Right lobe of liver (tissue), 4 donors: ENCODE data around the gene TMPRSS15.

ENCODE experiments used
- CTCF ChIP-seq, 4 donors: fragments of 200-600 bp in 3 of 4; fragments of 450-650 bp in 1 of 4; IDR thresholded peaks; one replicate each; pipeline versions ENCODE4 v1.5.1 to v1.8.0; 2016 to 2022; ENCODE audit warnings: antibody characterized with exemption in 4 of 4, mild to moderate bottlenecking in 2 of 4
- POLR2A ChIP-seq: fragments of 450-650 bp; IDR thresholded peaks from one replicate; pipeline ENCODE4 v1.6.1; 2017; ENCODE audit warnings: antibody characterized with exemption, mild to moderate bottlenecking
- donor health status: DM: no; HTN: no; CAD: no.
- donor health status: DM: no; HTN: no; CAD: no.
- donor health status: DM: no; HTN: yes; CAD: no.

- TF ChIP-seq CTCF (IDR thresholded peaks at IDR 0.05) (no peak), POLR2A (no peak)
These were observed 153.9 kb downstream of the TMPRSS15 start for GRCh38 chr21:18249672-18250071.
